T-cell (primary cell): Measurements from ENCODE around the gene DNA2. TPM values are rescaled to one million over a fixed set of nuclear protein-coding genes. Genes with fewer than 3 reads are reported as not detected.

Source experiments
- ATAC-seq, 4 experiments: fragments of 200-7000 bp in 3 of 4; fragments of 150-1000 bp in 1 of 4; cut with Tn5 transposase; replicated peaks in 1 of 4; 1 replicate in 3 of 4; 2 replicates in 1 of 4; pipeline ENCODE4 v1.10.0; 2021; ENCODE audit warnings: moderate library complexity in 3 of 4, mild to moderate bottlenecking in 2 of 4, moderate number of reproducible peaks in 1 of 4
- CTCF ChIA-PET, 2 donors: fragments of 300-600 bp; sonication (Branson Sonifier 250); formaldehyde crosslinking; loops; one replicate each; lab custom pipeline; 2022; ENCODE audit warnings: antibody characterized with exemption in 2 of 2; lab: Charles Lee
- POLR2A ChIA-PET, 2 donors: fragments of 300-600 bp; sonication (Branson Sonifier 250); formaldehyde crosslinking; loops; one replicate each; lab custom pipeline; 2022; ENCODE audit warnings: antibody characterized with exemption in 2 of 2; lab: Charles Lee
- DNase-seq, 35 experiments: peaks; one replicate each; pipeline versions ENCODE4 v3.0.0 to v3.0.0-alpha.2; 2013 to 2023
- H3K27ac ChIP-seq: one replicate; pipeline ENCODE4 v1.5.1; 2013; ENCODE audit warnings: low read length
- H3K27me3 ChIP-seq, 2 experiments: replicated peaks in 1 of 2; 1 replicate in 1 of 2; 2 replicates in 1 of 2; pipeline versions ENCODE4 v1.6.1 to v1.7.0; 2013; ENCODE audit warnings: low read length in 1 of 2, mixed read lengths in 1 of 2; ENCODE audit not compliant: control insufficient read depth in 2 of 2, insufficient read depth in 2 of 2; ENCODE audit errors: extremely low read depth in 1 of 2
- H3K36me3 ChIP-seq, 2 donors: 1 replicate in 1 of 2; 2 replicates in 1 of 2; pipeline versions ENCODE4 v1.6.1 to v1.7.0; 2013; ENCODE audit warnings: low read length in 1 of 2; ENCODE audit not compliant: control insufficient read depth in 2 of 2, insufficient read depth in 1 of 2; ENCODE audit errors: extremely low read depth in 1 of 2
- H3K4me1 ChIP-seq, 2 experiments: 1 replicate in 1 of 2; 2 replicates in 1 of 2; pipeline versions ENCODE4 v1.6.1 to v1.7.0; 2013; ENCODE audit warnings: low read length in 2 of 2, mixed read lengths in 1 of 2; ENCODE audit not compliant: insufficient read depth in 2 of 2, control insufficient read depth in 1 of 2; ENCODE audit errors: extremely low read depth in 1 of 2
- H3K4me3 ChIP-seq, 2 donors: 1 replicate in 1 of 2; 2 replicates in 1 of 2; pipeline versions ENCODE4 v1.5.1 to v1.7.0; 2013; ENCODE audit warnings: mild to moderate bottlenecking in 2 of 2, low read length in 1 of 2, moderate library complexity in 1 of 2; ENCODE audit not compliant: control insufficient read depth in 1 of 2; ENCODE audit errors: extremely low read depth in 1 of 2
- H3K9me3 ChIP-seq: 2 replicates; pipeline ENCODE4 v1.7.0; 2013
- H3K27ac Mint-ChIP-seq, 2 donors: one replicate each; pipeline ENCODE4 v1.8.0; 2020 to 2021; ENCODE audit warnings: mild to moderate bottlenecking in 2 of 2, mixed read lengths in 2 of 2
- H3K27me3 Mint-ChIP-seq, 2 donors: one replicate each; pipeline ENCODE4 v1.8.0; 2021 to 2022; ENCODE audit warnings: mixed read lengths in 2 of 2
- H3K36me3 Mint-ChIP-seq: one replicate; pipeline ENCODE4 v1.8.0; 2021; ENCODE audit warnings: mixed read lengths
- H3K4me1 Mint-ChIP-seq, 3 donors: one replicate each; pipeline ENCODE4 v1.8.0; 2020 to 2022; ENCODE audit warnings: mixed read lengths in 3 of 3, mild to moderate bottlenecking in 1 of 3
- H3K4me3 Mint-ChIP-seq, 3 donors: one replicate each; pipeline ENCODE4 v1.8.0; 2020 to 2022; ENCODE audit warnings: mild to moderate bottlenecking in 3 of 3, mixed read lengths in 3 of 3, moderate library complexity in 3 of 3
- H3K9me3 Mint-ChIP-seq, 3 donors: one replicate each; pipeline ENCODE4 v1.8.0; 2020 to 2022; ENCODE audit warnings: mixed read lengths in 3 of 3
- WGBS: methylation state at CpG from one replicate; pipeline ENCODE4 v1.1.5; 2013; ENCODE audit warnings: missing lambda C conversion rate; ENCODE audit not compliant: insufficient coverage; 5-methylcytosine and 5-hydroxymethylcytosine counted together
- total RNA-seq, 35 experiments: library from RNA in 6 of 35; stranded (reverse) in 6 of 35; fragments of 120-200 nt in 1 of 35; gene quantifications; one replicate each; pipeline versions ENCODE4 v1.2.1 to v1.2.4 and lab custom pipeline; 2013 to 2026

Gene DNA2
- total RNA-seq, 5 donors from 2014 or later (not counting 1 experiment from before 2014, with no cell fraction given), result 3.4 to 6.8 (median 5.3) TPM

GRCh38 chr10:68508090-68508489 lies 36.3 kb upstream of the DNA2 start:
- H3K36me3 Mint-ChIP-seq, result peaks cover 13% of the 10 kb centered on the region
- DNase-seq, result no peak
- peaks cover 0 to 12% of the 10 kb centered on the region in 2 donors for H3K36me3 ChIP-seq
- H3K27ac Mint-ChIP-seq, result no peak overlapping the region
- no peak for ATAC-seq
- H3K9me3 Mint-ChIP-seq, result no peaks in the 10 kb centered on the region
- H3K27ac ChIP-seq, result no peak overlapping the region
- no peak overlapping the region for H3K4me3 Mint-ChIP-seq
- H3K27me3 Mint-ChIP-seq, result no peaks in the 10 kb centered on the region
- no CpG with 5 or more reads among the region's 6 CpGs for WGBS
- no peaks in the 10 kb centered on the region for H3K27me3 ChIP-seq
- no peaks in the 10 kb centered on the region for H3K4me1 ChIP-seq
- POLR2A ChIA-PET, result interaction anchor here (0.6 kb wide), 2 partner anchors 57 to 463 kb away, joined by 3 to 4 read pairs; no protein-coding TSS in a partner anchor
- CTCF ChIA-PET, result no interaction called here
- no peak overlapping the region for H3K4me3 ChIP-seq
- no peaks in the 10 kb centered on the region for H3K9me3 ChIP-seq
- H3K4me1 Mint-ChIP-seq, result no peaks in the 10 kb centered on the region

- Mint-ChIP-seq H3K9me3 (no peaks in the 10 kb centered on the region), H3K4me1 (no peaks in the 10 kb centered on the region), H3K36me3 (peaks cover 20% of the 10 kb centered on the region), H3K27ac (no peak overlapping the region), H3K4me3 (no peak overlapping the region), H3K27me3 (no peaks in the 10 kb centered on the region)
- ChIA-PET POLR2A (no interaction called here), CTCF (no interaction called here)
- peaks cover 0 to 21% of the 10 kb centered on the region in 2 donors for H3K36me3 ChIP-seq
- no peak overlapping the region for H3K27ac ChIP-seq
- 100% methylated on average over 2 of the region's 5 CpGs for WGBS
- H3K9me3 ChIP-seq, result no peaks in the 10 kb centered on the region
- no peaks in the 10 kb centered on the region for H3K4me1 ChIP-seq
- no peak for ATAC-seq
- DNase-seq, result no peak
- no peak overlapping the region for H3K4me3 ChIP-seq
- no peaks in the 10 kb centered on the region for H3K27me3 ChIP-seq
These were observed 34.6 kb upstream of the DNA2 start for GRCh38 chr10:68506411-68506810.

- H3K27me3 Mint-ChIP-seq, result no peaks in the 10 kb centered on the region
- peaks cover 0 to 42% of the 10 kb centered on the region in 2 donors for H3K36me3 ChIP-seq
These were observed 31.1 kb upstream of the DNA2 start for GRCh38 chr10:68502846-68503245.

GRCh38 chr10:68501691-68502090 lies 29.9 kb upstream of the DNA2 start:
- H3K27me3 Mint-ChIP-seq, result no peaks in the 10 kb centered on the region
- CTCF ChIA-PET, result interaction anchor here in 1 of 2 donors (0.8 kb wide), 1 partner anchor 361 kb away, joined by 5 read pairs; no protein-coding TSS in a partner anchor
- Histone ChIP-seq H3K9me3 (no peaks in the 10 kb centered on the region), H3K4me1 (no peaks in the 10 kb centered on the region), H3K27me3 (no peaks in the 10 kb centered on the region), H3K36me3 (peaks cover 0 to 46% of the 10 kb centered on the region in 2 donors), H3K4me3 (no peak overlapping the region), H3K27ac (no peak overlapping the region)
- no peak overlapping the region for H3K27ac Mint-ChIP-seq
- no CpG with 5 or more reads among the region's 7 CpGs for WGBS
- H3K4me1 Mint-ChIP-seq, result no peaks in the 10 kb centered on the region
- ATAC-seq, result no peak
- no peaks in the 10 kb centered on the region for H3K9me3 Mint-ChIP-seq
- no peak for DNase-seq
- H3K4me3 Mint-ChIP-seq, result no peak overlapping the region
- peaks cover 33% of the 10 kb centered on the region for H3K36me3 Mint-ChIP-seq
- POLR2A ChIA-PET, result no interaction called here

More at GRCh38 chr10:68502846-68503245, 31.1 kb upstream of the DNA2 start:
- H3K4me3 ChIP-seq, result no peak overlapping the region
- ATAC-seq (no peak), DNase-seq (no peak)
- no peaks in the 10 kb centered on the region for H3K4me1 ChIP-seq
- no peaks in the 10 kb centered on the region for H3K4me1 Mint-ChIP-seq
- POLR2A ChIA-PET, result no interaction called here
- no peaks in the 10 kb centered on the region for H3K9me3 Mint-ChIP-seq
- no peak overlapping the region for H3K27ac Mint-ChIP-seq
- no peak overlapping the region for H3K27ac ChIP-seq
- no peaks in the 10 kb centered on the region for H3K9me3 ChIP-seq
- H3K4me3 Mint-ChIP-seq, result no peak overlapping the region
- peaks cover 31% of the 10 kb centered on the region for H3K36me3 Mint-ChIP-seq
- CTCF ChIA-PET, result no interaction called here
- WGBS, result no CpG with 5 or more reads among the region's 1 CpG
- no peaks in the 10 kb centered on the region for H3K27me3 ChIP-seq

- Mint-ChIP-seq H3K36me3 (peaks cover 39% of the 10 kb centered on the region), H3K27me3 (no peaks in the 10 kb centered on the region), H3K27ac (no peak overlapping the region), H3K4me3 (no peak overlapping the region), H3K4me1 (no peaks in the 10 kb centered on the region), H3K9me3 (no peaks in the 10 kb centered on the region)
- Histone ChIP-seq H3K27me3 (no peaks in the 10 kb centered on the region), H3K27ac (no peak overlapping the region), H3K4me1 (no peaks in the 10 kb centered on the region), H3K36me3 (peaks cover 0 to 44% of the 10 kb centered on the region in 2 donors), H3K9me3 (no peaks in the 10 kb centered on the region), H3K4me3 (no peak overlapping the region)
- 83% methylated on average over 1 of the region's 6 CpGs for WGBS
- no peak for ATAC-seq
- no peak for DNase-seq
- ChIA-PET POLR2A (no interaction called here), CTCF (no interaction called here)
These were observed 27.8 kb upstream of the DNA2 start for GRCh38 chr10:68499544-68499943.

GRCh38 chr10:68496072-68496471 lies 24.3 kb upstream of the DNA2 start:
- H3K27me3 Mint-ChIP-seq, result no peaks in the 10 kb centered on the region
- no peaks in the 10 kb centered on the region for H3K27me3 ChIP-seq
- no peaks in the 10 kb centered on the region for H3K4me1 Mint-ChIP-seq
- ChIA-PET POLR2A (no interaction called here), CTCF (interaction anchor here in 1 of 2 donors (0.9 kb wide), 1 partner anchor 10 kb away, joined by 3 read pairs; no protein-coding TSS in a partner anchor)
- no peaks in the 10 kb centered on the region for H3K9me3 Mint-ChIP-seq
- no peak overlapping the region for H3K4me3 ChIP-seq
- H3K36me3 Mint-ChIP-seq, result peaks cover 37% of the 10 kb centered on the region
- H3K4me1 ChIP-seq, result no peaks in the 10 kb centered on the region
- H3K27ac ChIP-seq, result no peak overlapping the region
- peaks cover 0 to 40% of the 10 kb centered on the region in 2 donors for H3K36me3 ChIP-seq
- DNase-seq (no peak), ATAC-seq (no peak)
- H3K9me3 ChIP-seq, result no peaks in the 10 kb centered on the region
- no peak overlapping the region for H3K4me3 Mint-ChIP-seq
- no peak overlapping the region for H3K27ac Mint-ChIP-seq
- WGBS, result no CpG with 5 or more reads among the region's 2 CpGs

- Mint-ChIP-seq H3K27ac (no peak overlapping the region), H3K27me3 (no peaks in the 10 kb centered on the region), H3K4me3 (no peak overlapping the region), H3K4me1 (no peaks in the 10 kb centered on the region), H3K9me3 (no peaks in the 10 kb centered on the region), H3K36me3 (peaks cover 29% of the 10 kb centered on the region)
- DNase-seq (no peak), ATAC-seq (no peak)
- no peaks in the 10 kb centered on the region for H3K27me3 ChIP-seq
- 60% methylated on average over 1 of the region's 2 CpGs for WGBS
- H3K4me3 ChIP-seq, result no peak overlapping the region
- no peaks in the 10 kb centered on the region for H3K4me1 ChIP-seq
- no peaks in the 10 kb centered on the region for H3K9me3 ChIP-seq
- POLR2A ChIA-PET, result no interaction called here
- H3K27ac ChIP-seq, result no peak overlapping the region
- CTCF ChIA-PET, result no interaction called here
- peaks cover 2 to 35% of the 10 kb centered on the region in 2 donors for H3K36me3 ChIP-seq
These were observed 20.3 kb upstream of the DNA2 start for GRCh38 chr10:68492118-68492517.
